Endometrium (tissue), 2 donors: ENCODE measurements around the gene TAOK3.
"Not testable (repeated sequence)": the region's sequence is repeated elsewhere in the genome, so short reads cannot be mapped to it uniquely, and the experiment has no call there.

Source experiments
- FAIRE-seq: peaks from 2 replicates; lab custom pipeline; 2012; peaks lifted over from hg19 to GRCh38; lab: Jason Lieb, UNC
- donor health status: control.
- donor health status: control.

TAOK3 gene

GRCh38 chr12:118373616-118374015 is 909 bp upstream of the TAOK3 start:
- no peak for FAIRE-seq

DNA sequence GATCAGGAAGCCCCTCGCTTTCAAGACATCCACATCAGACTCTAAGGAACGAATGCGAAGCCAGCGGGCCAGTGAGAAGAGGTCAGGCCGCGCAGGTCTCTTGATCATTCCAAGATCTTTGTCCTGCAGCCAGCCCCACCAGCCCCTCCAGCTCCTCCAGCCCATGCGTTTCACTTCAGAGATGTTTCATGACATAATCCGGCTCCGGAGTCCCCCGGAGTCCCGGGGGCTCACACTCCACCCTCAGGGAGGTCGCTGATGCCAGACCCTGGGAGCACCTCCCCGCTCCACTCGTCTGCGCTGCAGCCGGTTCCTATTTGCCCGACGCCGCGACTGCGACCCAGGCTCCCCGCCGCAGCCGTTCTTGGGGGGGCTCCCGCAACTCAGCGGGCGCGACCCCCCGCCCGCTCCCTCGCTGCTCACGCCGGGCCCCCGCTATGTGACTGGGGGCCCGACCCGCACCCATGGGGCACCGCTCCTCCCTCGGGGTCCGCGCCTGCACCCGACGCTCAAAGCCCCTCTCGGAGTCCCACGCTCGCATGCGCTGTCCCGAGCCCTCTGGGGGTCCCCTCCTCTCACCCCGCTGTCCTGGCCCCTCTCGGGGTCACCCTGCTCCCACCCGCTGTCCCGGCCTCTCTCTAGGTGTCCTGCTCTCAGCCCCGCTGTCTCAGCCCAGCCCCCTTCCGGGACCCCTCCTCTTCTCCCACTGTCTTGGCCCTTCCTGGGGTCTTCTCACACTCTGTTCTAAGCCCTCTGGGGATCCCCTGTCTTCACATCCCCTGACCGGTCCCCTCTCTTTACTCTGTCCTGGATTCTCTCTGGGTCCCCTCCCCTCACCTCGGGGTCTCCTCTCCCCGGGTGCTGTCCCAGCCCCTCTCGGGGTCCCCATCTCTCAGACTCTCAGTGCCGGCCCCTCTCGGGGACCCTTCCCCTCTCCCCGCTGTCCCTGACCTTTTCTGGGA is 1.1 kb downstream of the TAOK3 start:
- FAIRE-seq: no peak

- no peak for FAIRE-seq
Observed at GRCh38 chr12:118370601-118371000, 2.1 kb downstream of the TAOK3 start.

GRCh38 chr12:118368821-118369220 is 3.9 kb downstream of the TAOK3 start:
- no peak for FAIRE-seq

GRCh38 chr12:118361889-118362288 is 10.8 kb downstream of the TAOK3 start:
- no peak for FAIRE-seq

DNA sequence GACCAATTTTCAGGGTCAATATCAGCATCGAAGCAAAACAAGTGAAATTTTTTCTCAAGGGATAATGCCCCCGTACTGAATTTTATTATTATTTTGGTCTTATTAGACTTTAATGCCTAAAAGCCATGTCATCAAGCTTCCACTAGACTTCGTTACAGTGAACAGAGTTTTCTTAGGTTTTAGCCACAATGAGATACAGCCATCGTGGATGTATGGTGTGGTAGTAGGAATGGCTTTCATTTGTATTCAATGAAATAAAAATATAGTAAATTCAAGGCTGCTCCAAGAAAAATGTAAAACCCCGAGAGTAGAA is 11.7 kb downstream of the TAOK3 start:
- FAIRE-seq: no peak

- FAIRE-seq: no peak
Observed at GRCh38 chr12:118359541-118359915, 13.2 kb downstream of the TAOK3 start.

- no peak for FAIRE-seq
Observed at GRCh38 chr12:118358612-118359540, 13.8 kb downstream of the TAOK3 start.

- FAIRE-seq: no peak
Observed at GRCh38 chr12:118358008-118358359, 14.7 kb downstream of the TAOK3 start.

- FAIRE-seq: peak; percentile 92
Observed at GRCh38 chr12:118357257-118358007, 15.3 kb downstream of the TAOK3 start.

- no peak for FAIRE-seq
Observed at GRCh38 chr12:118356809-118357256, 15.9 kb downstream of the TAOK3 start.

DNA sequence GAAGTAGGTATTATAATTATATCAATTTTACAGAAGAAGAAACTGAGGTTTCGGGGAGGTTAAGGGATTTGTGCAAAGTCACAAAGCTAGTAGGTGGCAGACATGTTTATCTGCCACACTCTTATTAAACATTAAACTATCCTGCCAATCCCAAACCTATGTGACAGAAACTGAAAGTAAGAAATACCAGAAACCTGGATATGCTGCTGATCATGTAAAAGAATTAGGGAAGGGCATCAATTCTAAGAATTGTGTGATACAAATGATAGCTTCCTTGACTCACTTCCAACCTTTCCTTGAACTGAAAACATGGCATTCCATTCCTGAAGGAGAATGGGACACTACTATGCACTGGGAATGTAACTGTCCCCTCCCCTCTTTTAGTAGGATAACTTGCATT is 16.9 kb downstream of the TAOK3 start:
- no peak for FAIRE-seq

DNA sequence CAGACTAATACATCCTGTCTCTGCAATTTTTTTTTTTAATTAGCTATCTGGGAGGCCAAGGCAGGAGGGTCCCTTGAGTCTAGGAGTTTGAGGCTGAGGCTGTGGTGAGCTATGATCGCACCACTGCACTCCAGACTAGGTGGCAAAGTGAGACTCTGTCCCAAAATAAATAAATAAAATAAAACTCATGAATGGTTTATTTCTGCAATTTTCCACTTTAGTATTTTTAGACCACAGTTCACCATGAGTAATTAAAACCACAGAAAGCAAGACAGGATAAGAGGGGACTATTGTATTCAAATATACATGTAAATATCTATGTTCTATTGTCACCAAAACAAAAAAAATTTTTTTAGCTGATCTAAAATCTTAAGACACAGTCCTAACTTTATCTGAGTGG is 17.8 kb downstream of the TAOK3 start:
- no peak for FAIRE-seq

DNA sequence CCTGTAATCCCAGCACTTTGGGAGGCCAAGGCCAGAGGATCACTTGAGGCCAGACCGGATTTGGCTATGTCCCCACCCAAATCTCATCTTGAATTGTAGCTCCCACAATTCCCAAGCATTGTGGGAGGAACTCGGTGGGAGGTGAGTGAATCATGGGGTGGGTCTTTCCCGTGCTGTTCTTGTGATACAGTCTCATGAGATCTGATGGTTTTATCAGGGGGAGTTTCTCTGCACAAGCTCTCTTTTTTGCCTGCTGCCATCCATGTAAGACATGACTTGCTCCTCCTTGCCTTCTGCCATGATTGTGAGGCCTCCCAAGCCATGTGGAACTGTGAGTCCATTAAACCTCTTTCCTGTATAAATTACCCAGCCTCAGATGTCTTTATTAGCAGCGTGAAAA is 18.2 kb downstream of the TAOK3 start:
- not testable (repeated sequence) for FAIRE-seq

- no peak for FAIRE-seq
Observed at GRCh38 chr12:118353721-118354120, 19.0 kb downstream of the TAOK3 start.

DNA sequence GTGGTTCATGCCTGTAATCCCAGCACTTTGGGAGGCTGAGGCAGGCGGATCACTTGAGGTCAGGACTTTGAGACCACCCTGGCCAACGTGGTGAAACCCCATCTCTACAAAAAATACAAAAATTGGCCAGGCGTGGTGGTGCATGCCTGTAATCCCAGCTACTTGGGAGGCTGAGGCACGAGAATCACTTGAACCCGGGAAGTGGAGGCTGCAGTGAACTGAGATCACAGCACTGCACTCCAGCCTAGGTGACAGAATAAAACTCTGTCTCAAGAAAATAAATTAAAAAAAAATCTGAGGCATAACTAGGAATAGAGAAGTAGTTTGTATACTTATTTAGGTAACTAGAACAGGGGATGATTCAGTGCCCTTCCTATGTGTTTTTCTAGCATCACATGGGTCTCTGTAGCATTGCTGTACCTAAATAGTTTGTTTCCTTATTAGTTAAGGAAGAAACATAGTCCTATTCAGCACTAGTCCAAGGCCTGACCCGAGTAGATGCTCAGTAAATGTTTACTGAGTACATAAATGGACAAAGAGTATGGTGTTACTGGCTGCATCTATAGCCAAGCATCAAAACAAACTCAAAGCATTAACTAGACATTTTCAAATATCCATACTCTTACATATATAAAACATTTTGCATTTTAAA is 21.7 kb downstream of the TAOK3 start:
- no peak for FAIRE-seq

- no peak for FAIRE-seq
Observed at GRCh38 chr12:118347916-118348315, 24.8 kb downstream of the TAOK3 start.

GRCh38 chr12:118346895-118347294 is 25.8 kb downstream of the TAOK3 start:
- no peak for FAIRE-seq

- FAIRE-seq: no peak
Observed at GRCh38 chr12:118345355-118345754, 27.4 kb downstream of the TAOK3 start.

DNA sequence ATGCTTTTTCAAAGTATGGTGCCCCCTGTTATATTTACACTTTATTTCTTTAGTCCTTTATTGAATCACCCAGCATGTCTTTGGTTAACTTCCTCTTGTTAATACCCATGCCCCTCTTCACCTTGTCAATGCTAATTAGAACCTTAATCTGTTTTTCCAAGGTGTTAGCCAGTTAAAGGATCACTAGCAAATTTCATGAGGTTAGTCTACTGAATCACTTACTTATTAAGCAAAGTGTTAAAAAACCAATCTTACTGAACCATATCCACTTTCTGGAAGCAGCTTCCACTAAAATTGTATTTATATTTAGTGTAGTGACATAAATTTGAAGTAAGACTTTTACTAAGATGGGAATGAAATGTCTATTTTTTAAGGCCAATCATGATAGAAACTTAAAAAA is 27.9 kb downstream of the TAOK3 start:
- no peak for FAIRE-seq

- no peak for FAIRE-seq
Observed at GRCh38 chr12:118342090-118342489, 30.6 kb downstream of the TAOK3 start.
